H1 (cell line): Measurements from ENCODE around the gene GPR179. TPM values are rescaled to one million over a fixed set of nuclear protein-coding genes. Genes with fewer than 3 reads are reported as not detected.

Experiments used
- ATF2 ChIP-seq: IDR thresholded peaks from 2 replicates; pipeline ENCODE4 v1.6.1; 2012; ENCODE audit warnings: low read length, inconsistent platforms
- CBX5 ChIP-seq: fragments of 300-800, 300-1000 bp; sonication (generic); IDR thresholded peaks from 2 replicates; pipeline ENCODE4 v1.7.1; 2016; ENCODE audit warnings: antibody characterized with exemption, low read length, low read depth
- CHD7 ChIP-seq: fragments of 300-600 bp; sonication (generic); IDR thresholded peaks from 2 replicates; pipeline ENCODE4 v1.7.1; 2012; ENCODE audit warnings: low read length, moderate library complexity, mild to moderate bottlenecking, inconsistent platforms; ENCODE audit not compliant: insufficient replicate concordance
- EP300 ChIP-seq, 2 experiments: IDR thresholded peaks; 1 replicate in 1 of 2; 2 replicates in 1 of 2; pipeline ENCODE4 v1.6.1; 2011 to 2012; ENCODE audit warnings: low read depth in 2 of 2, low read length in 2 of 2, mild to moderate bottlenecking in 2 of 2, borderline replicate concordance in 1 of 2, inconsistent platforms in 1 of 2, moderate library complexity in 1 of 2
- GTF2F1 ChIP-seq: IDR thresholded peaks from 2 replicates; pipeline ENCODE4 v1.6.1; 2012; ENCODE audit warnings: low read depth, low read length, improper control_type of control experiment, borderline replicate concordance
- POU5F1 ChIP-seq: IDR thresholded peaks from 2 replicates; pipeline ENCODE4 v1.6.1; 2011; ENCODE audit warnings: low read depth, mild to moderate bottlenecking, low read length, moderate library complexity
- SIN3A ChIP-seq, 2 experiments: IDR thresholded peaks in 1 of 2; conservative IDR thresholded peaks in 1 of 2; 2 replicates each; pipeline ENCODE4 v1.6.1; 2011 to 2012; ENCODE audit warnings: low read length in 2 of 2, improper control_type of control experiment in 1 of 2, low read depth in 1 of 2, mild to moderate bottlenecking in 1 of 2
- SUZ12 ChIP-seq: fragments of 200-600 bp; sonication (generic); IDR thresholded peaks from 2 replicates; pipeline ENCODE4 v1.6.1; 2012; ENCODE audit warnings: mild to moderate bottlenecking, inconsistent platforms, low read length, moderate library complexity, mixed read lengths
- TEAD4 ChIP-seq: IDR thresholded peaks from 2 replicates; pipeline ENCODE4 v1.6.1; 2012; ENCODE audit warnings: low read depth, low read length, inconsistent platforms, mixed read lengths
- YY1 ChIP-seq: IDR thresholded peaks from 2 replicates; pipeline ENCODE4 v1.6.1; 2011; ENCODE audit warnings: low read depth, mild to moderate bottlenecking, low read length
- polyA plus RNA-seq, 7 experiments: library from polyadenylated mRNA; depleted of rRNA in 3 of 7; stranded (reverse) in 5 of 7; unstranded in 2 of 7; fragments of >200 nt in 5 of 7; fragments of 200-250 nt in 2 of 7; gene quantifications; 1 replicate in 5 of 7; 2 replicates in 1 of 7; 4 replicates in 1 of 7; pipeline versions ENCODE4 v1.2.1 to v1.2.3, GENCODE V29; 2011 to 2013; ENCODE audit warnings: missing spikeins in 2 of 7, mixed read lengths in 2 of 7
- total RNA-seq: library from RNA; stranded (reverse); fragmentation: NEBNext Ultra II Directional; extraction: Animal tissue kit (Norgen Biotek cat#: 25700); gene quantifications from 2 replicates; pipeline ENCODE4 v1.2.1, GENCODE V29; 2021

Gene GPR179
- total and polyA plus RNA-seq, 2 of the 8 experiments (the other 6 are each of a cell fraction or from before 2014, with no cell fraction given) = 0.02 to 0.07 TPM

DNA sequence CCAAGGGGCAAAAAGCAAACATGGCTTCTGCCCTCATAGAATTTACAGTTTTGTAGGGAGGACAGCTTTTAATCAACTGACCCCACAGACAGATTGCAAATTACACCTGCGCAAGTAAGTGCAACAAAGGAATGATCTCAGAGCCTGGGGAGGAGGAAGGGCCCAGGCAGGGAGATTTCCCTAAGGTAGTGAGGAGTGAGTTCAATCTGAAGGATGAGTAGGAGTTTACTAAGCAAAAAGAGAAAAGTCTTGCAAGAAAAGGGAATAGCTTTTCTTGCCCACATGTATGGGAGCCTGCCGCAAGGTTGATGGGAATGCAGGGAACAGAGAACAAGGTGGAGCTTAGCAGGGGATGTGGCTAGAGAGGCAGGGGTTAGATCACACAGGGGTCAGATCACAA lies 6.3 kb upstream of the GPR179 start (continued):
- TF ChIP-seq CHD7 (no peak), GTF2F1 (no peak), ATF2 (no peak), YY1 (no peak), TEAD4 (no peak), CBX5 (no peak), SUZ12 (no peak), SIN3A (conservative IDR thresholded peaks at IDR 0.05 in 1 of 2, IDR thresholded peaks at IDR 0.05 in 1 of 2; ENCODE audit: low read depth in 1 of 2, low read length in 2 of 2) (no peak), EP300 (IDR thresholded peaks at IDR 0.05; ENCODE audit: borderline replicate concordance in 1 of 2, low read depth in 2 of 2, low read length in 2 of 2) (no peak), POU5F1 (no peak)
